ENCODE results near the gene SMG7. TPM values are rescaled to one million over a fixed set of nuclear protein-coding genes. Genes with fewer than 3 reads are reported as not detected.

SMG7 gene
- total RNA-seq, 2 donors from 2014 or later: 60.9 to 92.8 TPM

DNA sequence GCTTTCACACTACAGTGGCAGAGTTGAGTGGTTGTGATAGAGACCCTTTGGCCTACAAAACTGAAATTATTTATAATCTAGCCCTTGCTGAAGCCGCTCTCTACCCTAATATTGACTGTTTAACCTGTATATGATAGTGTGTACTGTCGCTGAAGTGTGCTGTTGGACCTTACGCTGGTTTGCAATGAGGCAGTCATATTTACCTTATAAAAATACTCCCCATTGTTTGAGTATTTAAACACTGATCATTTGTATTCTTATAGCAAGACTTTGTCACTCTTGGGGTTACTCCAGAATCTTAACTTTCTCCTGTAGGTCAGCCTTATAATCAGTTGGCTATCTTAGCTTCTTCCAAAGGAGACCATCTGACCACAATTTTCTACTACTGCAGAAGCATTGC lies 56.3 kb downstream of the SMG7 start:
- intact Hi-C loops (cut with DNase I): no loop called here
- no peaks in the 10 kb centered on the region for H3K27me3 ChIP-seq (replicated peaks; ENCODE audit: insufficient read depth)
- no peak for DNase-seq (ENCODE audit: low spot score)
- H3K27ac ChIP-seq: no peak overlapping the region
- H3K4me3 ChIP-seq: no peak overlapping the region
- WGBS: 69% methylated on average over 3 of the region's 3 CpGs
- H3K9me3 ChIP-seq: no peaks in the 10 kb centered on the region
- no peaks in the 10 kb centered on the region for H3K4me1 ChIP-seq (replicated peaks)
- H3K36me3 ChIP-seq: no peaks in the 10 kb centered on the region
- TF ChIP-seq, protein P1, sequence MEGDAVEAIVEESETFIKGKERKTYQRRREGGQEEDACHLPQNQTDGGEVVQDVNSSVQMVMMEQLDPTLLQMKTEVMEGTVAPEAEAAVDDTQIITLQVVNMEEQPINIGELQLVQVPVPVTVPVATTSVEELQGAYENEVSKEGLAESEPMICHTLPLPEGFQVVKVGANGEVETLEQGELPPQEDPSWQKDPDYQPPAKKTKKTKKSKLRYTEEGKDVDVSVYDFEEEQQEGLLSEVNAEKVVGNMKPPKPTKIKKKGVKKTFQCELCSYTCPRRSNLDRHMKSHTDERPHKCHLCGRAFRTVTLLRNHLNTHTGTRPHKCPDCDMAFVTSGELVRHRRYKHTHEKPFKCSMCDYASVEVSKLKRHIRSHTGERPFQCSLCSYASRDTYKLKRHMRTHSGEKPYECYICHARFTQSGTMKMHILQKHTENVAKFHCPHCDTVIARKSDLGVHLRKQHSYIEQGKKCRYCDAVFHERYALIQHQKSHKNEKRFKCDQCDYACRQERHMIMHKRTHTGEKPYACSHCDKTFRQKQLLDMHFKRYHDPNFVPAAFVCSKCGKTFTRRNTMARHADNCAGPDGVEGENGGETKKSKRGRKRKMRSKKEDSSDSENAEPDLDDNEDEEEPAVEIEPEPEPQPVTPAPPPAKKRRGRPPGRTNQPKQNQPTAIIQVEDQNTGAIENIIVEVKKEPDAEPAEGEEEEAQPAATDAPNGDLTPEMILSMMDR (IDR thresholded peaks at IDR 0.05): no peak
- TF ChIP-seq POLR2A (IDR thresholded peaks at IDR 0.05) (no peak), POLR2AphosphoS5 (IDR thresholded peaks at IDR 0.05) (no peak)

DNA sequence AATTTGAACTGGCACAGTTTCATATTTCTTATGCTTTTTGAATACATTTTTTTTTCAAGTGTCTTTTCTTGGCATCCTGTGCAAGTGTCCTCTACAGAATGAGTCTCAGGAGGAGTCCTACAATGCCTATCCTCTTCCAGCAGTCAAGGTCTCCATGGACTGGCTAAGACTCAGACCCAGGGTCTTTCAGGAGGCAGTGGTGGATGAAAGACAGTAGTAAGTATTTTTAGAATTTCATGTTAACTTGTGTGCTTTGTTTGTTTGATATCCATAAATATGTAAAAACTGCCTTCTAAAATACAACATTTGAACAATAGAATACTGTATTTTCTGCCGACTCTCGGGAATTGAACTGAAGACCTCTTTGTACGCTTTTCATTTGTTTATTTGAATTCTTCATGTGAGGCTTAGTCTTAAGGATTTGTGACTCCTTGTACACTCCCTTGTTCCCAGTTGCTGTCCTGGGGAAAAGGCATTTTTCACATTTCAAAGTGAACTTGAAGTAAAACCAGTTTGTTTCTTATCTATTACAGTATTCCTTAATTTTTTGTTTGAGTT lies 61.4 kb downstream of the SMG7 start:
- H3K4me1 ChIP-seq (replicated peaks): no peaks in the 10 kb centered on the region
- no peak for TF ChIP-seq POLR2AphosphoS5 (IDR thresholded peaks at IDR 0.05)
- TF ChIP-seq POLR2A (IDR thresholded peaks at IDR 0.05): no peak
- TF ChIP-seq, protein P1 (IDR thresholded peaks at IDR 0.05): no peak
- DNase-seq (ENCODE audit: low spot score): no peak
- H3K9me3 ChIP-seq: no peaks in the 10 kb centered on the region
- 83% methylated on average over 3 of the region's 3 CpGs for WGBS
- H3K27ac ChIP-seq: no peak overlapping the region
- H3K36me3 ChIP-seq: no peaks in the 10 kb centered on the region
- H3K27me3 ChIP-seq (replicated peaks; ENCODE audit: insufficient read depth): no peaks in the 10 kb centered on the region
- H3K4me3 ChIP-seq: no peak overlapping the region
- intact Hi-C loops (cut with DNase I): no loop called here

DNA sequence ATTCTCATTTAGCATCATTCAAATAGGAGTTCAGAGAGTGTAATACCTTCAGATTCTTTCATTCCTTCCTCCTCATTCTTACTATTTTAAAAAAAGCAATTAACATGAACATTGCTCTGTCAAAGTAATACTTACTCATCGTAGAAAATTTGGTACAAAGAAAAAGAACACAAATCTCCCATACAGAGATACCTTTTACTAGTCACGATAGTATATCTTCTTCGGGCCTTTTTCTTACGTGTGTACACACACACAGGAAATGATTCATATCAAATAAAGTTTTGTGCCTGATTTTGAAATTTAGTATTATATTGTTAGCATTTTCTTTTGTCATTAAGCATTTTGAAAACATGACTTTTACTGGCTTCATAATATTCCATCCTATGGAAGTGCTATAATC lies 65.1 kb downstream of the SMG7 start:
- Histone ChIP-seq H3K4me3 (no peak overlapping the region), H3K36me3 (no peaks in the 10 kb centered on the region), H3K9me3 (no peaks in the 10 kb centered on the region), H3K27me3 (replicated peaks; ENCODE audit: insufficient read depth) (no peaks in the 10 kb centered on the region), H3K4me1 (replicated peaks) (no peaks in the 10 kb centered on the region), H3K27ac (no peak overlapping the region)
- DNase-seq (ENCODE audit: low spot score): no peak
- intact Hi-C loops (cut with DNase I): no loop called here
- 94% methylated on average over 4 of the region's 4 CpGs for WGBS
- no peak for TF ChIP-seq POLR2AphosphoS5 (IDR thresholded peaks at IDR 0.05)
- TF ChIP-seq, protein P1 (IDR thresholded peaks at IDR 0.05): no peak
- TF ChIP-seq POLR2A (IDR thresholded peaks at IDR 0.05): no peak

DNA sequence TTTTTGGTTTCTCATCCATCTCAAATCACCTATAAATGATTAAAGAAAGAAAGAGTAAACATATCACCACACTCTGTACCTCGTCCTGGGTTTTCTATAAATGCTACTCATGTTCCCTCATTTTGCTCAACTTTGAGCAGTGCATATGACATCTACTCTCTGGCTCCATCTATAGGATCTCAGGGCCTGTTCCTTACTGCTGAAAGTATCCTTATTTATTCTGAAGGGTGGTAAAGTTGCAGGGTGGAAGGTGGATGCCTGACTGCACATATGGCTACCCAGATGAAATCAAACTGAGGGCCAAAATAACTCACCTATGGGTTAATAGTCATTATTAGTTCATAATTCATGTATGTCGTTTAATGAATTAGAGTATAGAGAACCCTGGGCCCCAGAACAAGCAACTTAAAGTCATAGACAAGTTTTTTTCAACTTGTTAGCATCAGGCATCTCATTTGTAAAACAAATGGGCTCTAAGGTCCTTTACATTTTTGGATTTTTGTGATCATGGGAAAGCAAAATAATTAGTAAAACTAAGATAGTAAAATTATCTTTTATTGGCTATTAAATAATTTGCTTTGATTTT lies 71.4 kb downstream of the SMG7 start:
- peak; percentile 24 for DNase-seq (ENCODE audit: low spot score)
- peaks cover 0 to 6% of the 10 kb centered on the region in 2 donors for H3K36me3 ChIP-seq
- whole genome bisulfite sequencing: 26% methylated on average over 2 of the region's 2 CpGs
- H3K27ac ChIP-seq: no peak overlapping the region
- H3K4me1 ChIP-seq (replicated peaks): no peaks in the 10 kb centered on the region
- intact Hi-C loops (cut with DNase I): no loop called here
- no peaks in the 10 kb centered on the region for H3K27me3 ChIP-seq (replicated peaks; ENCODE audit: insufficient read depth)
- H3K4me3 ChIP-seq: no peak overlapping the region
- no peak for TF ChIP-seq POLR2AphosphoS5 (IDR thresholded peaks at IDR 0.05)
- TF ChIP-seq, protein P1 (IDR thresholded peaks at IDR 0.05): peak in 3 of 4 experiments; percentile 51 to 60 (median 59)
- no peaks in the 10 kb centered on the region for H3K9me3 ChIP-seq

All from prostate gland (tissue), 2 donors.